GM21786 (cell line): ENCODE data around the gene ADGRV1.

Experiments
- ATAC-seq: cut with Tn5 transposase; IDR thresholded peaks from one replicate; pipeline ENCODE4 v1.9.1; 2021; ENCODE audit not compliant: unreplicated experiment

ADGRV1 gene, protein sequence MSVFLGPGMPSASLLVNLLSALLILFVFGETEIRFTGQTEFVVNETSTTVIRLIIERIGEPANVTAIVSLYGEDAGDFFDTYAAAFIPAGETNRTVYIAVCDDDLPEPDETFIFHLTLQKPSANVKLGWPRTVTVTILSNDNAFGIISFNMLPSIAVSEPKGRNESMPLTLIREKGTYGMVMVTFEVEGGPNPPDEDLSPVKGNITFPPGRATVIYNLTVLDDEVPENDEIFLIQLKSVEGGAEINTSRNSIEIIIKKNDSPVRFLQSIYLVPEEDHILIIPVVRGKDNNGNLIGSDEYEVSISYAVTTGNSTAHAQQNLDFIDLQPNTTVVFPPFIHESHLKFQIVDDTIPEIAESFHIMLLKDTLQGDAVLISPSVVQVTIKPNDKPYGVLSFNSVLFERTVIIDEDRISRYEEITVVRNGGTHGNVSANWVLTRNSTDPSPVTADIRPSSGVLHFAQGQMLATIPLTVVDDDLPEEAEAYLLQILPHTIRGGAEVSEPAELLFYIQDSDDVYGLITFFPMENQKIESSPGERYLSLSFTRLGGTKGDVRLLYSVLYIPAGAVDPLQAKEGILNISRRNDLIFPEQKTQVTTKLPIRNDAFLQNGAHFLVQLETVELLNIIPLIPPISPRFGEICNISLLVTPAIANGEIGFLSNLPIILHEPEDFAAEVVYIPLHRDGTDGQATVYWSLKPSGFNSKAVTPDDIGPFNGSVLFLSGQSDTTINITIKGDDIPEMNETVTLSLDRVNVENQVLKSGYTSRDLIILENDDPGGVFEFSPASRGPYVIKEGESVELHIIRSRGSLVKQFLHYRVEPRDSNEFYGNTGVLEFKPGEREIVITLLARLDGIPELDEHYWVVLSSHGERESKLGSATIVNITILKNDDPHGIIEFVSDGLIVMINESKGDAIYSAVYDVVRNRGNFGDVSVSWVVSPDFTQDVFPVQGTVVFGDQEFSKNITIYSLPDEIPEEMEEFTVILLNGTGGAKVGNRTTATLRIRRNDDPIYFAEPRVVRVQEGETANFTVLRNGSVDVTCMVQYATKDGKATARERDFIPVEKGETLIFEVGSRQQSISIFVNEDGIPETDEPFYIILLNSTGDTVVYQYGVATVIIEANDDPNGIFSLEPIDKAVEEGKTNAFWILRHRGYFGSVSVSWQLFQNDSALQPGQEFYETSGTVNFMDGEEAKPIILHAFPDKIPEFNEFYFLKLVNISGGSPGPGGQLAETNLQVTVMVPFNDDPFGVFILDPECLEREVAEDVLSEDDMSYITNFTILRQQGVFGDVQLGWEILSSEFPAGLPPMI (N-terminal part only)

DNA sequence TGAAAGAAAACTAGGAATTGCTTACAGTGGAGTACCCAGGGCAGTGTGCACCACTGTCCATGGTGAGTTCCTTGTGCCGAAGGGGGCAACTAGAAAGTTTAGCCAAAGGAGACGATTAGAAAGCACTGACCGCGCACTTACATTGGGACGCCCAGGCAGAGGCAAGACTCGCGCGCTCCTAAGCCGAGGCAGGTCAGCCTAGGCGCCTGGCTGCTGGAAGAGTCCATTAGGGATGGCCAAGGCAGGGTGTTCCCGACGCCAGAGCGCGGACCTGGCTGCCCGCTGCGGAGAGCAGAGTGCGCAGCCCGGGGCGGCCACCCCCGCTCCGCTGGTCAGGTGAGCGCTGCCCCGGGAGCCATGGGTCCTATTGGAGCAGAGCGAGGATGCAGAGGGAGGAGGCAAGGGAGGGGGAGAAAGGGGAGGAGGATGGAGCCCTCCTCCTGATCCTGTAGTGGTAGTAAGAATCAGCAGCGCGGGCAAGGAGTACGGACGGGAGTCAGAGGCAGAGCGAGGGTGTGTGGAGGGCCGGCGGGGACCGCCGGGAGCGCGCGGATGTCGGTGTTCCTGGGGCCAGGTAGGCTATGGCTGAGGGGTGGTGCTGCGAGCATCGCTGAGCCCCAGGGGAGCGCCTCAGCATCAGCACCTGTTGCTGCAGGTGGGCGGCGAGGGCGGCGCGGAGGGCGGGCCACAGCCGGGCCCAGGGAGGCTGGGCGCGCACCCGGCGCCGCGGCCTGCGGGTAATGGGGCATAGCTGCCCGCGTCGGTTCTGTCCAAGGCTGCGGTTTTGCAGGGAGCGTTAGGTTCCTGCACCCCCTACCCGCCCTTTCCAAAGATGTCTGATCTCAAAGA is at the start of gene ADGRV1:
TSS of gene ADGRV1 (plus strand) at position 454 of the 849 bp plus-strand sequence. CDS start at position 553, 99 bp downstream.
- peak; percentile 32 for ATAC-seq

DNA sequence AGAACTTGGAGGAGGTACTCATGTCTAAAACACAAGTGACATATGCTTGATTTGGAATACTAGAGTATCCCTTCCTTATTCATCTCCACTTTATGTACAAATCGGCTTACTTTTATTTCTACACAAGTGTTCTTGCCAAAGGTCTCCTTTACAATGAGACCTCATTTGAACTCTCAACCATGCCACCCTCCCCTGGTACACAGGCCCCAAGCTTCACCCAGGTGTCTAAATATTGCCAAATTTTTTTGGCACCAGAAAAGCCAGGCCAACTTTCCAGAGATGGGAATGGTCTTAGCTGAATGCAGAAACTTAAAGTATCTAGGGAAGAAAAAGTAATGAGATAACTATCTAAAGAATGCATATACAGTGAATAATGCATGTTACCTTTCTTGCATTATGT is 48.2 kb upstream of the ADGRV1 start:
- ATAC-seq: no peak

DNA sequence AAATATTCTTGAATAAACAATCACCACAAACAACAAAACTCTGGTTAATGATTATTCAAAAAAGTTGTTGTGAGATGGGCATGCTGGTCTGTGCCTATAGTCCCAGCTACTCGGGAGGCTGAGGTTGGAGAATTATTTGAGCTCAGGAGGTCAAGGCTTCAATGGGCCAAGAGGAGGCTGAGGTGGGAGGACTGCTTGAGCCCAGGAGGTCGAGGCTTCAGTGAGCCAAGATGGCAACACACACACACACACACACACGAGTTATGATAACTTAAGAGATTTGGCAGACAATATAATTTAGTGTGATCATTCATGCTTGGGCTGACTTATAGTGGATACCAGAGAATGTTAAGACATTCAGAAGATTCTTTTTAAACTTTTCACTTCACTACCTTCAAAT is 44.1 kb upstream of the ADGRV1 start:
- ATAC-seq: no peak

DNA sequence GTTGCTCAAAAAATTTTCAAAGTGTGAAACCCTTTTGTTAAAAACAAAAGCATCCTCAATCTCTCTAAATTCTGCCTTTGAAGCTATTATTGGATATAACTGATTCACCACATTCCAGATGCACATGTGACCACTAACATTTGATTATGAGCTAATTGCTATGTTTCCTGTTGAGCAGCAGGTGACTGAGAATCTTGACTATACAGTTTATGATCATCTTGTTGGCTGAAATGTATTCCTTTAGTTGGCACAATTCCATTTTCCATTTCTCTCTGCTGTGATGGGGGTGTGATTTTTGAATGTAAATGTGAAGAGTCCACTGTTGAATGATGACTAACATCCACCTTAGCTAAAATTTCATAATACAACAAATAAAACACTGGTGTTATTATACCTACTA is 39.9 kb upstream of the ADGRV1 start:
- no peak for ATAC-seq

DNA sequence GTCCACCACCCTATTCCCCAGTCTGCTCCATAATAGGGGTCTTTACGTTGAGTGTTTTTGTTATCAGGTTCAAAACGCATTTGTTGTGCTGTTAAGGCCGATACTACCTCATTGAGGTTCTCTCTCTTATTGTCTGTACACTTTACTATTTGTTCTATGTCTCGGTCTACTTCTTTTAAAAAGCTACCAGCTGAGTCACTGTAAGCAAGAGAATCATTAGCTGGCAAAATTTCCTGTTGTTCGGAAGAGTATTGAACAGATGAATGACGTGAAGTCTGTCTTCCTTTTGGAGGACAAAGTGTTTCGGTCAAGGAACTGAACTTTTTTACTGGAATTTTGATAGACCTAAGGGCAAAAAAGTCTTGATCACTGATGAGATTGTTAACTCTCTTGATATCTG is 39.5 kb upstream of the ADGRV1 start:
- ATAC-seq: no peak

DNA sequence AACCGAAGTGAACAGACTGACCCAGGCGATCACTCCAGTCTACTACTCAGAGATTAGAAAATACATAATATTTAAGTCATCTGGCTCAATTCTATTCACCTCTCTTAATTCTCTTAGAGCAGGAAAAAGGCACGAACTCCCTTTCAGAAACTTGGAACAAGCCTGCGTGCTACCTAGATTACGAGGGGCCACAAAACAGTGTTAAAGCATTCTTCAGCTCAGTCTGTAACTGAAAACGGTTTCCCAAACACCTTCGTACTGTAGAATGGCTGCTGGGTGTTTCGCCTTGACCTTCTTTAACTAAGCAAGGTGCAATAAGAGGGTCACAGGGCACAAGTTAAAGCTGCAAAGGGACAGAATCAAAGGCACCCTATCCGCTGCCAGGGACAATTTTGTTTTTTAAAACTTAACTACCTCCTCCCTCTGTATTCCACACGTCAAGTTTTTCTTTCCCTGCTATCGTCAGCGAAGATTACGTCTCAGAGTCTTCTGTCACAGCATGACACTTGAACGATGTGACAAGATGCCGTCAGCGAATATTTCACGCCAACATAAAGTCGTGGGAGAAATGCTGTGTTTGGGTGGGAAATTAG is 29.9 kb upstream of the ADGRV1 start:
- peak; percentile 1 for ATAC-seq

DNA sequence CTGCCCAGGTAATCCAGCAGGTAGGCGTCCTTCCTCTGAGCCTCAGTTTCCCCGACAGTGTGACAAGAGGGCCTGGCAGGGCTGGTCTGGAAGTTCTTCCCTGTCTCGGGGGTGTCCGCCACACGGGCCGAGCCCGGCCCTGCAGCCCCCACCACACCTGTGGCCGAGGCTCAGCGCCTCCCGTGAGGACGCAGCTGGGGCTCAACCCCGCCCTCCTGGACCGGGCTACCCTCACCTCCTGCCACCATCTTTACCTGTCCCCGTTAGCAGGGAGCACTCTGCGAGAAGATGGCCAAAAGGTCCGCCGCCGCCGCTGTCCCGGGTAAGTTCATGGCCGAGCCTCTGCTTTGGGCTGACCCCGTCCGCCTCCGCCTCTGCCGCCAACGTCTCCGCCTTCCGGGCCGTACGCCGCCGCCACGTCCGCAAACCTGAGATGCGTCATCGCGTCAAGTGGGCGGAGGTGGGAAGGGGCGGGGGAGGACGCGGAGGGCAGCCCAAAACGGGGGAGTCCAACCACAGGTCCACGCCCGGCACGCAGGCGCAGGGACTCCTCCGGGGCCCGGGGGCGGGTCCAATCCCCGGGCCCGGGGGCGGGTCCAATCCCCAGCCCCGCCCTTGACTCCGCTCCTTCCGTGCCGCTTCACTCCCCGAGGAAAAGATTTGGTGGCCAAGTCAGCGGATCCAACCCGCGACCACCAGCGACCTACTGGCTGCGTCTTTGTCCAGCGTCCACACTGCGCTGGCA is 29.2 kb upstream of the ADGRV1 start, which contains the start of gene LYSMD3:
TSS of gene LYSMD3 (minus strand) at position 391 of the 745 bp plus-strand sequence. CDS start 4,295 bp downstream, outside the sequence.
- ATAC-seq: peak; percentile 88

DNA sequence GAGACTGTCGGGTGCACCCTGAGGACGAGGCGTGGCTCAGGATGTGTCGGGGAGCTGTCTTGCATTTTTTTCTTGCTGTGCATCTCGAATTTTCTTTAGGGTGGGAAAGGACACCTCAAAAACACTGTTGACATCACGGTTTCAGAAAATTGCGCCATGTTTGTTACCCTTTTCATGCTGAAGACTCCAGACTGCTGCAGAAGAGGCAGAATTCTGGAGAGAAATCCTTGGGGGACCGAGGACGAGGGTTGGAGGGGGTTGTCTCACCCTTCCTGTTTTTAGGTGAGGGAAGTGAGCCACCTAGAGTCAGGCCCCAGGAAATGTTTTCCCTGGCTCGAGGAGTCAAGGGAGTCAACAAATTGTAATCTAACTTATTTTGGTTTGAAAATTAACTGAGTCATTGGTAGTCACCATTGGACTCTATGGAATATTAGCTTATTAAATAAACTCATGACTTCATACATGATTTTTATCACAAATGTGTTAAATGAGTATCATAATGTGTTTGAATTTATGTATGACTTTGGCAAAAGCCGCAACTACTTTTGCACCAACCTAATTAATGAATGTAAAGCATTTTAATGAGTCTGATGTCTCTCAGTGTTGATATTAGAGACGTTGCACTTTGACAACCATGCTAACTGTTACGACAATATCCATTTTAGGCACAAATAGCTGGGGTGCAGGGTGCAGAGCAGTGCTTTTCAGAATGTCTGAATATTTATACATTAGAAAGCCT is 28.5 kb upstream of the ADGRV1 start:
- peak; percentile 41 for ATAC-seq

DNA sequence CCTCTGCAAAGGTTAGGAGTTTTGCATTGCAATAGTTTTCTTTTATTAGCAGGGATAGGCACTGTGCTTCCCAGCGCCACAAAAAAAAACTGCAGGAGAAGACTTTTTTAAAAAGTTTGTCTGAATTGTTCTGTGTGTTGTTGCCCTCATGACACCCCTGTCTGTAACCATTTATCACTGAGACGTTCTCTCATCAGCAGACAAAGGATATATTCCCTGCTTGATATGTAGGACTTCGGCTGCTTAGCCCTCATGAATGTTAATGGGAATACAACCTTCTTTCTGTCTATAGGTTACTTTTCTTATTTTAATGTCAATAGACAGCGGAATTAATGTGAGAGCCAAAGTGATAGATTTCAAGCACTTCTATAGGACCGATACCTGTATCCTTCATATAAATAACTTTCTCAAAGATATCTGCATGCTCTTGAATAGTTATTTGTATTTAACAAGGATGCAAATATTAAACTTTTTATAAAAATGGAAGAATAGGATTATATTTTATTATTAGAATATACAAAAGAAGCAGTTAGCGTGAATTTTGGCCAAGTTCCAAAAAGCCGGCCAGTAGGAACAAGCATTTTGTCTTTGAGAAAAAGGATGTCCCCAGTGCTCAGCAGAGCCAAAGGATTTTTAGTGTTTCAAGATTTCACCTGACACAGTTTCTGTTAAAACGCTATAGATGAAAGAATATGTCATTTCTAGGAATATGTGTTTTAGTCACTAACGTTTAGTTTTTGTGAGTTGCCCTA is 27.7 kb upstream of the ADGRV1 start:
- no peak for ATAC-seq

DNA sequence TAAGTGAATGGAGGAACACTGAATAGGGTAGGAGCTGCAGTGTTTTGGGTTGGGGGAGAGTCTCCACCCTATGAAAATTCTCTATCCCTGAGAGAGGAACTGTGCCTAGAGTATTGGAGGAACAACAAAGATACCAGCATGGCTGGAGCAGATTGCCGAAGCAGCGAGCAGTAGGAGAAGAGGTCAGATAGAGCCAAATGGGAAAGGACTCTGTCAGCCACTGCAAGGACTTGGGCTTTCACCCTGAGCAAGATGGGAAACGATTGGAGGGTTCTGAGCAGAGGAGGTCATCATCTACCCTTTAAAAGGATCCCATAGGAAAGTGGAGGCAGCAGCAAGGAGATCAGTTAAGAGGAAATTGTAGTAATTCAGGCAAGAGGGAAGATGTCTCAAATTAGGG is 24.8 kb upstream of the ADGRV1 start:
- ATAC-seq: no peak

DNA sequence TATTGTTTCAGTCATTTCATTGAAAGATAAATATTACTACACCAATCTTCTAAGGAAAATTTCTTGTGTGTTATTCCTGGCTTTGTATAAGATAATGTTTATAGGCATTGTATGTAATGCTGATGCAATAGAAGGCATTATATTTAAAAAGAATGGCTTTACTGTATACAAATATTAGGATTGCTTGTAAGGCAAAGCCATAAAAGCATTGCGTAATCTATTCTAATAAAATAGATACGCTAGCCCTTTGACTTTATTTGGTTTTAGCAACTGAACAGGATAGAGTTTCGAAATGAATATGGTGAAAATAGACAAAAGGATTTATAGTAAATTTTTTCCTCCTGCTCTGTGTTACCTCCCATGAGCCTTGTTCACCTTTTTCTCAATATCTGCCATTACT is 23.7 kb upstream of the ADGRV1 start:
- no peak for ATAC-seq

DNA sequence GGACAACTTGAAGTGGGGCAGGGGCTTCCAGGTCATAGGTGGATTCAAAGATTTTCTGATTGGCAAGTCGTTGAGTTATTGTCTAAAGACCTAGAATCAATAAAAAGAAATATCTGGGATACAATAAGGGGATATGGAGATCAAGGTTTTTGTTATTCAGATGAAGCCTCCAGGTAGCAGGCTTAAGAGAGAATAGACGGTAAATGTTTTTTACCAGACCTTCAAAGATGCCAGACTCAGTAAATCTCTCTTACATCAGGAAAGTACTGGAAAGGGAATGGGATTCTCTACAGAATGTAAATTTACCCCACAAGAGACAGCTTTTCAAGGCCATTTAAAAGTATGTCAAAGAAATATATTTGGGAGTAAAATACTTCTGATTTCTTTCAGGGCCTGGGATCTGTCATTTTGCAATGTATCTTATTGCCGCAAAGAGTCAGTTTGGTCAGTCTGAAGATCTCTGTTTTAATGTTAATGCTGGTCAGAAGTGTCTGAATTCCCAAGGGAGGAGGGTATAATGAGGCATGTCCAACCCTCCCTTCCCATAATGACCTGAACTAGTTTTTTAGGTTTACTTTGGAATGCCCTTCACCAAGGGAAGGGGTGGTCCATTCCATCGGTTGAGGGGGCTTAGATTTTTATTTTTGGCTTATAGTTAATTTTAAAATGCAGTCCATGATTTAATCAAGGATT is 15.6 kb upstream of the ADGRV1 start:
- ATAC-seq: no peak

DNA sequence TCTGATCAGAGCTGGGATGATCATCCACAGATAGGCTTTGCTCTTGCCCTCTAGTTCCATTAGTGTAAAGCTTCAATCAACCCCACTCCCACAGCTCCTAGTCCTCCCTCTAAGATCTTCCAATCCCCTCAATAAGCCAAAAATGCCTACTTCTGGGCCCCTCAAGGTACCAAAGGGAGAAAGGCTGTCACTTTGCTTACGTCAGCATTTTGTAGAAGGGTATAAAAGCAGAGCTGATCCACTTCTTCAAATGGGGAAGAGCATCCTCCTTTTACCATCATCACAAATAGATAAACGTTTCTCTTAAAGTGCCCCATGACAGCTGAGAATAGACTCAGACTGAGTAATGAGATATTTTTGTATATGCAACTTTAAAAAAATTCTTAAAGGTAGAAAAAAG is 13.1 kb upstream of the ADGRV1 start:
- ATAC-seq: no peak

DNA sequence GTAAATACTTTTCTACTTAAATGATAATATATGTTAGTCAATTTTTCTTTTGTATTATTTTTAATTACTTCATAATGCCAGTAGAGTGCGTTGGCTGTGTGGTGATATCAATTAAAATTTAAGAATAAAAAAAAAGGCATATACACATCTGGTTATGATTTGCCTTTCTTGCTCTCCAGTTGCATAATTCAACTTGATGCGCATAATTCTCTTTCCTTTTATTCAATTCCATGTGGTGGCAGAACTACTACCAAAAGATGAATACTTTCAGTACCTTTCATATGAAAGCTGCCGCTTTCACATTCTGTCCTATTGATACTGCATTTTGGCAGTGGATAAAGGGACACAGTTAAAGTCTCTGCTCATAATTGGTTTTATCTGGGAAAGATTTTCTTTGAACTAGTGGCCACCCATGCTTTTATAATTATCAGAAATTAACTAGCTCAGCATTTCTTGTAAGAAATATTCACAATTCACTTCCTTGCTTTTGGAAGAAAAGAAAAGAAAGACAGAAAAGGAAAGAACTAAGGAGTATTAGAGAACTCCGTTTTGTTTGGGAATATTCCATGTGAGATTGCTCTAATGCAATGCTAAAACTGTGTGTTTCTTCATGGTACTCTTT is 12.3 kb upstream of the ADGRV1 start:
- no peak for ATAC-seq

DNA sequence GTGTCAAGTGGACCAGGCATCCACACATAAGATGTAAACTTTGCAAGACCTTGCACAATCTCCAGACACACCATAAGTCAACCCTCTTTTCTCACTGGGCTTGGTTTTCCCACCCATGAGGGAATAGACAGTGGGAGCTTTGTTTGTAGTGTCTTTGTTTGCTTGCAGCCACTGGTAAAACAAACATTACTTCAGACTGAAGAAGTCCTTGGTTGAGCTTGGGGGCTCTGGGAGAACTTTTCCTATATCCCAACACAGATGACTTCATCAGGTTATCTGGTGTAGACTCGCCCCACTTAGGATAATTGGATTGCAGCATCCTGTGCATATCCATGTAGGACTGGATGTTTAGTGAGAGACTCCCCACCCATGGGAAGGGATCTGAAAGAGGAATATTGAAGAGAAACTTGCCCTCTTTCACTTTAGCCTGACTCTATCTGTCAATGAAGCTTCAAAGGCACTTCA is 11.5 kb upstream of the ADGRV1 start:
- no peak for ATAC-seq

DNA sequence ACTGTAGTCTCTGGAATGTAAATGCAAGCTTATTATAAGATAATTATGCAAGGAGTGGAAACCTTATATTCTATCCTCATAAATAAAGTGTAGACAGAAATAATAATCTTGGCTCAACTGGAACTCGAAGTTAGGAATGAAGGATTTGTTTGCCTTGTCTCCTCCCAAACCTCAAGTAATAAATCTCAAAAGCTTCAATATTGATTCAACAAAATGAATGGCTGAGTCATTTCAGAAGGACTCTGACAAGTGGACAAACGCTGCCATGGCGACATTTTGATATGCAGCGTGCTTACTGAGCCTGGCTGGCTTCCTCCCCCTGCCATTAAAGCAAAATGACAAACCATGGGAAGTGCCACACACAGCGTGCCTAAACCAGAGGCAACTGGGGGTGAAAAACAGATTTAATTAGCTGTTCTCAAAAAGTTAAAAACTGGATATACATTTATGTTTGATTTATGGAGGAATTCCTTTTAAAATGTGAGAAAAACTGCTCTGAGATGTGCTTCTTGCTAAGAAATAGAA is 10.5 kb upstream of the ADGRV1 start:
- ATAC-seq: no peak
